Mucosa of rectum (tissue), 2 donors: ENCODE results near the gene NME7.

Experiments used
- H3K27ac ChIP-seq, 2 donors: one replicate each; pipeline ENCODE4 v1.7.0; 2013; ENCODE audit warnings: inconsistent platforms in 2 of 2, low read depth in 2 of 2, low read length in 2 of 2
- H3K27me3 ChIP-seq, 2 donors: one replicate each; pipeline ENCODE4 v1.7.0; 2013; ENCODE audit warnings: low read length in 2 of 2; ENCODE audit not compliant: control insufficient read depth in 2 of 2, insufficient read depth in 2 of 2
- H3K36me3 ChIP-seq, 2 donors: one replicate each; pipeline ENCODE4 v1.7.0; 2013; ENCODE audit warnings: low read length in 2 of 2; ENCODE audit not compliant: control insufficient read depth in 2 of 2, insufficient read depth in 2 of 2
- H3K4me1 ChIP-seq, 2 donors: one replicate each; pipeline ENCODE4 v1.7.0; 2013; ENCODE audit warnings: low read length in 2 of 2, mild to moderate bottlenecking in 1 of 2; ENCODE audit not compliant: control insufficient read depth in 2 of 2, insufficient read depth in 2 of 2
- H3K4me3 ChIP-seq, 2 donors: one replicate each; pipeline ENCODE4 v1.7.0; 2013; ENCODE audit warnings: low read length in 2 of 2
- H3K9ac ChIP-seq, 2 donors: one replicate each; pipeline ENCODE4 v1.7.0; 2013; ENCODE audit warnings: low read length in 2 of 2, low read depth in 1 of 2, mild to moderate bottlenecking in 1 of 2
- H3K9me3 ChIP-seq, 2 donors: one replicate each; pipeline ENCODE4 v1.7.0; 2013; ENCODE audit warnings: low read length in 2 of 2; ENCODE audit not compliant: control insufficient read depth in 2 of 2
- donor health status: healthy.
- donor health status: Normal muscosa, but diverticular disease.

The NME7 gene

GRCh38 chr1:169249611-169250010 is 118.0 kb downstream of the NME7 start:
- no peaks in the 10 kb centered on the region for H3K9me3 ChIP-seq
- H3K27me3 ChIP-seq: no peaks in the 10 kb centered on the region
- H3K36me3 ChIP-seq: no peaks in the 10 kb centered on the region
- no peaks in the 10 kb centered on the region for H3K4me1 ChIP-seq
- H3K4me3 ChIP-seq: no peak overlapping the region
- H3K9ac ChIP-seq: no peak overlapping the region
- no peak overlapping the region for H3K27ac ChIP-seq

GRCh38 chr1:169245706-169246105 is 121.9 kb downstream of the NME7 start:
- H3K27me3 ChIP-seq: no peaks in the 10 kb centered on the region
- H3K27ac ChIP-seq: no peak overlapping the region
- no peak overlapping the region for H3K4me3 ChIP-seq
- H3K9me3 ChIP-seq: no peaks in the 10 kb centered on the region
- no peaks in the 10 kb centered on the region for H3K4me1 ChIP-seq
- no peak overlapping the region for H3K9ac ChIP-seq
- no peaks in the 10 kb centered on the region for H3K36me3 ChIP-seq

GRCh38 chr1:169240449-169241232 is 127.0 kb downstream of the NME7 start:
- Histone ChIP-seq H3K27ac (no peak overlapping the region), H3K4me3 (no peak overlapping the region), H3K27me3 (no peaks in the 10 kb centered on the region), H3K4me1 (no peaks in the 10 kb centered on the region), H3K9ac (no peak overlapping the region), H3K9me3 (no peaks in the 10 kb centered on the region), H3K36me3 (no peaks in the 10 kb centered on the region)

- Histone ChIP-seq H3K4me1 (no peaks in the 10 kb centered on the region), H3K9ac (no peak overlapping the region), H3K4me3 (no peak overlapping the region), H3K27ac (no peak overlapping the region), H3K27me3 (no peaks in the 10 kb centered on the region), H3K9me3 (no peaks in the 10 kb centered on the region), H3K36me3 (no peaks in the 10 kb centered on the region)
Measured at GRCh38 chr1:169236880-169237279, 130.7 kb downstream of the NME7 start.

- Histone ChIP-seq H3K27me3 (no peaks in the 10 kb centered on the region), H3K4me1 (no peaks in the 10 kb centered on the region), H3K4me3 (no peak overlapping the region), H3K9ac (no peak overlapping the region), H3K9me3 (no peaks in the 10 kb centered on the region), H3K36me3 (no peaks in the 10 kb centered on the region), H3K27ac (no peak overlapping the region)
Measured at GRCh38 chr1:169236143-169236542, 131.5 kb downstream of the NME7 start.

GRCh38 chr1:169235568-169235967 is 132.0 kb downstream of the NME7 start:
- Histone ChIP-seq H3K4me1 (no peaks in the 10 kb centered on the region), H3K9ac (no peak overlapping the region), H3K36me3 (no peaks in the 10 kb centered on the region), H3K27me3 (no peaks in the 10 kb centered on the region), H3K27ac (no peak overlapping the region), H3K4me3 (no peak overlapping the region), H3K9me3 (no peaks in the 10 kb centered on the region)

- Histone ChIP-seq H3K4me1 (no peaks in the 10 kb centered on the region), H3K9ac (no peak overlapping the region), H3K9me3 (no peaks in the 10 kb centered on the region), H3K27me3 (no peaks in the 10 kb centered on the region), H3K4me3 (no peak overlapping the region), H3K27ac (no peak overlapping the region), H3K36me3 (no peaks in the 10 kb centered on the region)
Measured at GRCh38 chr1:169234780-169235179, 132.8 kb downstream of the NME7 start.

GRCh38 chr1:169217636-169218035 is 150.0 kb downstream of the NME7 start:
- Histone ChIP-seq H3K9me3 (no peaks in the 10 kb centered on the region), H3K27ac (no peak overlapping the region), H3K9ac (no peak overlapping the region)

GRCh38 chr1:169214598-169214997 is 153.0 kb downstream of the NME7 start:
- H3K27me3 ChIP-seq: no peaks in the 10 kb centered on the region
- H3K36me3 ChIP-seq: no peaks in the 10 kb centered on the region
- H3K4me3 ChIP-seq: no peak overlapping the region
- H3K4me1 ChIP-seq: no peaks in the 10 kb centered on the region
- H3K9me3 ChIP-seq: no peaks in the 10 kb centered on the region
- H3K9ac ChIP-seq: no peak overlapping the region
- no peak overlapping the region for H3K27ac ChIP-seq

More at GRCh38 chr1:169217636-169218035, 150.0 kb downstream of the NME7 start:
- no peaks in the 10 kb centered on the region for H3K36me3 ChIP-seq
- no peaks in the 10 kb centered on the region for H3K27me3 ChIP-seq
- H3K4me3 ChIP-seq: no peak overlapping the region
- H3K4me1 ChIP-seq: no peaks in the 10 kb centered on the region

GRCh38 chr1:169212088-169212487 is 155.5 kb downstream of the NME7 start:
- no peaks in the 10 kb centered on the region for H3K9me3 ChIP-seq
- no peaks in the 10 kb centered on the region for H3K36me3 ChIP-seq
- no peak overlapping the region for H3K9ac ChIP-seq
- H3K4me1 ChIP-seq: no peaks in the 10 kb centered on the region
- no peak overlapping the region for H3K27ac ChIP-seq
- H3K27me3 ChIP-seq: no peaks in the 10 kb centered on the region
- no peak overlapping the region for H3K4me3 ChIP-seq
